OCI-LY7 (cell line): ENCODE measurements around the gene DIAPH1. TPM values are rescaled to one million over a fixed set of nuclear protein-coding genes. Genes with fewer than 3 reads are reported as not detected.

Experiments used
- BruUV-seq: library from RNA; stranded (reverse); fragments of 400-500 nt; replicated peaks from 2 replicates; lab custom pipeline; 2021; lab: Mats Ljungman, UMichigan
- CTCF ChIA-PET: fragments of 300-600 bp; sonication (Branson Sonifier 250); formaldehyde crosslinking; loops from one replicate; lab custom pipeline; 2022; ENCODE audit warnings: antibody characterized with exemption; ENCODE audit not compliant: unreplicated experiment; lab: Charles Lee
- POLR2A ChIA-PET: fragments of 300-600 bp; sonication (Branson Sonifier 250); formaldehyde crosslinking; loops from one replicate; lab custom pipeline; 2022; ENCODE audit warnings: antibody characterized with exemption; lab: Charles Lee
- DNase-seq: peaks from one replicate; pipeline ENCODE4 v3.0.0-alpha.2; 2015; ENCODE audit warnings: low spot score
- H2AFZ ChIP-seq: fragments of 200-600 bp; sonication (generic), shearing (Covaris generic); 2 replicates; pipeline ENCODE4 v1.6.1; 2014; ENCODE audit warnings: mild to moderate bottlenecking, antibody characterized with exemption, low read length, moderate library complexity
- H3K27ac ChIP-seq: fragments of 200-600 bp; sonication (generic); 2 replicates; pipeline ENCODE4 v1.5.1; 2014; ENCODE audit warnings: mixed run types, low read depth, mild to moderate bottlenecking, moderate library complexity, low read length, inconsistent platforms; ENCODE audit not compliant: poor library complexity, severe bottlenecking
- H3K36me3 ChIP-seq: fragments of 200-600 bp; sonication (generic); 2 replicates; pipeline ENCODE4 v1.6.1; 2014; ENCODE audit warnings: mild to moderate bottlenecking, antibody characterized with exemption, low read length, moderate library complexity, mixed read lengths; ENCODE audit not compliant: insufficient read depth
- H3K4me1 ChIP-seq: fragments of 200-600 bp; sonication (generic); 2 replicates; pipeline ENCODE4 v1.5.1; 2014; ENCODE audit warnings: mild to moderate bottlenecking, low read length; ENCODE audit not compliant: insufficient read depth, poor library complexity, severe bottlenecking
- H3K4me2 ChIP-seq: fragments of 200-600 bp; sonication (generic); 2 replicates; pipeline ENCODE4 v1.6.1; 2014; ENCODE audit warnings: mild to moderate bottlenecking, low read length
- H3K4me3 ChIP-seq: fragments of 200-600 bp; sonication (generic); 2 replicates; pipeline ENCODE4 v1.5.1; 2014; ENCODE audit warnings: mild to moderate bottlenecking, low read depth, low read length; ENCODE audit not compliant: poor library complexity, severe bottlenecking
- H3K79me2 ChIP-seq: fragments of 200-600 bp; sonication (generic); 2 replicates; pipeline ENCODE4 v1.6.1; 2016; ENCODE audit warnings: low read depth, mild to moderate bottlenecking, low read length, moderate library complexity, mixed read lengths; ENCODE audit not compliant: insufficient read depth
- H3K9me2 ChIP-seq: fragments of 200-600 bp; sonication (generic); 2 replicates; pipeline ENCODE4 v1.6.1; 2016; ENCODE audit warnings: mild to moderate bottlenecking, low read length, mixed read lengths; ENCODE audit not compliant: insufficient read depth
- H3K9me3 ChIP-seq: fragments of 200-600 bp; sonication (generic); 2 replicates; pipeline ENCODE4 v1.6.1; 2014; ENCODE audit warnings: mild to moderate bottlenecking, mixed run types, low read length, mixed read lengths
- H4K20me1 ChIP-seq: fragments of 200-600 bp; sonication (generic); 2 replicates; pipeline ENCODE4 v1.6.1; 2014; ENCODE audit warnings: mild to moderate bottlenecking, antibody characterized with exemption, low read length, moderate library complexity, mixed read lengths; ENCODE audit not compliant: insufficient read depth
- EZH2phosphoT487 ChIP-seq: fragments of 200-600 bp; sonication (generic); IDR thresholded peaks from 2 replicates; pipeline ENCODE4 v1.6.1; 2018; ENCODE audit warnings: low read depth, borderline replicate concordance, mild to moderate bottlenecking, mixed run types, antibody characterized with exemption, low read length, moderate library complexity, mixed read lengths
- intact Hi-C: fragments of 100-400 bp; cut with micrococcal nuclease; formaldehyde crosslinking; loops from one replicate; pipeline ENCODE4 v1.10.0; 2022; ENCODE audit not compliant: unreplicated experiment
- total RNA-seq, 2 experiments: library from RNA; depleted of rRNA in 1 of 2; stranded (reverse); fragments of >200 nt in 1 of 2; shearing (Covaris generic) in 1 of 2; gene quantifications; 2 replicates each; pipeline ENCODE4 v1.2.3, GENCODE V29; 2014 to 2022
- TF ChIP-seq, protein P1 (sequence below): fragments of 200-600 bp; sonication (generic); conservative IDR thresholded peaks from 2 replicates; pipeline ENCODE4 v1.5.1; 2014; ENCODE audit warnings: mild to moderate bottlenecking, antibody characterized with exemption, low read length, moderate library complexity, mixed read lengths

The DIAPH1 gene
- total RNA-seq, 2 experiments from 2014 or later, result 78.8 to 174 TPM

DNA sequence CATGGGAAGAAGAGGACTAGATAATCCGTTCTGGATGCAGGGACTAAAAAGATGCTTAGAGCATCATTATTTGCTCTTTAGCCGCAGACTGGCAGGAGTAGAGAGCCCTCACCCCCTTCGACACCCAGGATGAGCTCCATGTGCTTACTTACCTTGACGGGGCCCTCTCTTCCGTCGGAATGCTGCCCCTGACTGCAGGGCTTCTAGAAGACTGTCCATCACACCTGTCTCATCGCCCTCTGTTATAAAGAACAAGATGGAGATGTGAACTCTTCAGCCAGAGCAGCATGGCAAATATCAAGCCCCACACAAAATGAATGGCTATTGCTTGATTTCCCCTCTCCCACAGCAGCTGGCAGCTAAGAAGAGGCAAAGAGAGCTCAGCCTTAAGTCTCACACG is 94.8 kb downstream of the DIAPH1 start:
- H3K79me2 ChIP-seq, result peaks cover 31% of the 10 kb centered on the region; the same call in 1 of the 2 replicates
- no peak overlapping the region for H3K4me3 ChIP-seq
- peak overlapping the region; percentile 70 for H3K4me2 ChIP-seq
- no peak for TF ChIP-seq EZH2phosphoT487
- H3K36me3 ChIP-seq, result peaks cover 96% of the 10 kb centered on the region
- H3K4me1 ChIP-seq, result peaks cover 79% of the 10 kb centered on the region
- no peaks in the 10 kb centered on the region for H3K9me3 ChIP-seq
- ChIA-PET CTCF (interaction anchor here (0.7 to 11.2 kb wide), 4 partner anchors 13 to 103 kb away, joined by 3 to 138 read pairs (median 5); partner anchors contain the start of gene PCDHGA11), POLR2A (interaction anchor here (1.1 to 13.7 kb wide), 4 partner anchors 12 to 111 kb away, joined by 3 to 328 read pairs (median 12); partner anchors contain the start of genes PCDHGA10 and PCDHGC3)
- peak overlapping the region; percentile 98 for H3K27ac ChIP-seq
- intact Hi-C loops, result loop anchor here (1.0 kb wide), 1 partner anchor 49 kb away; the partner anchor contains the start of gene PCDHGC3
- no peak for DNase-seq
- H3K9me2 ChIP-seq, result no peaks in the 10 kb centered on the region
- H4K20me1 ChIP-seq, result no peaks in the 10 kb centered on the region
- no TSS peak for BruUV-seq
- no peak overlapping the region for H2AFZ ChIP-seq

- Histone ChIP-seq H3K4me3 (no peak overlapping the region), H3K9me2 (no peaks in the 10 kb centered on the region), H3K79me2 (peaks cover 15% of the 10 kb centered on the region; the same call in 1 of the 2 replicates), H3K4me1 (peaks cover 75% of the 10 kb centered on the region), H3K27ac (peak overlapping the region; percentile 6), H3K36me3 (peaks cover 96% of the 10 kb centered on the region), H4K20me1 (no peaks in the 10 kb centered on the region), H2AFZ (no peak overlapping the region), H3K9me3 (no peaks in the 10 kb centered on the region), H3K4me2 (peak overlapping the region; percentile 37)
- no peak for TF ChIP-seq EZH2phosphoT487
- TF ChIP-seq, protein P1, sequence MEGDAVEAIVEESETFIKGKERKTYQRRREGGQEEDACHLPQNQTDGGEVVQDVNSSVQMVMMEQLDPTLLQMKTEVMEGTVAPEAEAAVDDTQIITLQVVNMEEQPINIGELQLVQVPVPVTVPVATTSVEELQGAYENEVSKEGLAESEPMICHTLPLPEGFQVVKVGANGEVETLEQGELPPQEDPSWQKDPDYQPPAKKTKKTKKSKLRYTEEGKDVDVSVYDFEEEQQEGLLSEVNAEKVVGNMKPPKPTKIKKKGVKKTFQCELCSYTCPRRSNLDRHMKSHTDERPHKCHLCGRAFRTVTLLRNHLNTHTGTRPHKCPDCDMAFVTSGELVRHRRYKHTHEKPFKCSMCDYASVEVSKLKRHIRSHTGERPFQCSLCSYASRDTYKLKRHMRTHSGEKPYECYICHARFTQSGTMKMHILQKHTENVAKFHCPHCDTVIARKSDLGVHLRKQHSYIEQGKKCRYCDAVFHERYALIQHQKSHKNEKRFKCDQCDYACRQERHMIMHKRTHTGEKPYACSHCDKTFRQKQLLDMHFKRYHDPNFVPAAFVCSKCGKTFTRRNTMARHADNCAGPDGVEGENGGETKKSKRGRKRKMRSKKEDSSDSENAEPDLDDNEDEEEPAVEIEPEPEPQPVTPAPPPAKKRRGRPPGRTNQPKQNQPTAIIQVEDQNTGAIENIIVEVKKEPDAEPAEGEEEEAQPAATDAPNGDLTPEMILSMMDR, result no peak
- POLR2A ChIA-PET, result interaction anchor here (1.4 to 13.7 kb wide), 5 partner anchors 10 to 152 kb away, joined by 5 to 328 read pairs (median 6); partner anchors contain the start of genes PCDHGB3 and PCDHGC3
- CTCF ChIA-PET, result interaction anchor here (1.2 to 11.2 kb wide), 3 partner anchors 11 to 101 kb away, joined by 3 to 138 read pairs (median 6); partner anchors contain the start of gene PCDHGA11
- intact Hi-C loops, result no loop called here
- BruUV-seq, result no TSS peak
- no peak for DNase-seq
Observed at GRCh38 chr5:141522301-141522700, 96.5 kb downstream of the DIAPH1 start.

- POLR2A ChIA-PET, result interaction anchor here (0.6 to 13.7 kb wide), 4 partner anchors 9 to 110 kb away, joined by 3 to 328 read pairs (median 14); partner anchors contain the start of gene PCDHGC3
- Histone ChIP-seq H3K4me2 (no peak overlapping the region), H3K9me3 (no peaks in the 10 kb centered on the region), H3K4me1 (peaks cover 75% of the 10 kb centered on the region), H2AFZ (no peak overlapping the region), H3K27ac (no peak overlapping the region), H4K20me1 (no peaks in the 10 kb centered on the region), H3K79me2 (peaks cover 10% of the 10 kb centered on the region; the same call in 1 of the 2 replicates), H3K9me2 (no peaks in the 10 kb centered on the region), H3K4me3 (no peak overlapping the region), H3K36me3 (peaks cover 96% of the 10 kb centered on the region)
- TF ChIP-seq EZH2phosphoT487, result no peak
- TF ChIP-seq, protein P1, result no peak
- no peak for DNase-seq
- intact Hi-C loops, result no loop called here
- BruUV-seq, result no TSS peak
- CTCF ChIA-PET, result interaction anchor here (1.2 to 11.2 kb wide), 3 partner anchors 10 to 46 kb away, joined by 3 to 138 read pairs (median 6); no protein-coding TSS in a partner anchor
Observed at GRCh38 chr5:141521244-141521781, 97.5 kb downstream of the DIAPH1 start.
